ENCODE measurements around the gene FUT6.

Gene FUT6

DNA sequence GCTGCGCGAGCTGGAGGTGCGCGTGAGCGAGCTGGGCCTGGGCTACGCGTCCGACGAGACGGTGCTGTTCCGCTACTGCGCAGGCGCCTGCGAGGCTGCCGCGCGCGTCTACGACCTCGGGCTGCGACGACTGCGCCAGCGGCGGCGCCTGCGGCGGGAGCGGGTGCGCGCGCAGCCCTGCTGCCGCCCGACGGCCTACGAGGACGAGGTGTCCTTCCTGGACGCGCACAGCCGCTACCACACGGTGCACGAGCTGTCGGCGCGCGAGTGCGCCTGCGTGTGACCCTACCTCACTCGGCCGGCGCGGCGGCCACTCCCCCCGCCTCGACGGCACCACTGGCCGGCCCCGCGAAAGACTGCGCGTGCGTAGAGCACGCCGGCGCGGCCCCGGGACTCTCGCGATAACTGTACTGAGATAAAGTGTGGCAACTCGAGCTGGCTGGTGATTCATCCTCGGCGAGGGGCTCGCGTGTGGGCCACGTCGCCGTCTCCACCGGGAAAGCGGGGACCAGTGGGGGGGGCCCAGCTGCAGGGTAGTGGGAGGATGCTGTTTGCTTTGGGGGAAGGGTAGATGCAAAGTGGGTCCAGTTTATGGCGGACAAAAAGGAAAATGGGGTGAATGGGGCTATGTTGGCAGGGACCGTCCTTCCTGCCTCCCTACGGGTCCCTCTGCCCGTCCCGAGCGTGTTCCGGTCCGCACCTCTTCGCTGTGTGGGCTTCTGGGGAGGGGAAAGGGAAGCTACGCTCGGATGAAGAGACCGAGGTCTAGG lies 11.4 kb downstream of the FUT6 start:
- FAIRE-seq = no peak

DNA sequence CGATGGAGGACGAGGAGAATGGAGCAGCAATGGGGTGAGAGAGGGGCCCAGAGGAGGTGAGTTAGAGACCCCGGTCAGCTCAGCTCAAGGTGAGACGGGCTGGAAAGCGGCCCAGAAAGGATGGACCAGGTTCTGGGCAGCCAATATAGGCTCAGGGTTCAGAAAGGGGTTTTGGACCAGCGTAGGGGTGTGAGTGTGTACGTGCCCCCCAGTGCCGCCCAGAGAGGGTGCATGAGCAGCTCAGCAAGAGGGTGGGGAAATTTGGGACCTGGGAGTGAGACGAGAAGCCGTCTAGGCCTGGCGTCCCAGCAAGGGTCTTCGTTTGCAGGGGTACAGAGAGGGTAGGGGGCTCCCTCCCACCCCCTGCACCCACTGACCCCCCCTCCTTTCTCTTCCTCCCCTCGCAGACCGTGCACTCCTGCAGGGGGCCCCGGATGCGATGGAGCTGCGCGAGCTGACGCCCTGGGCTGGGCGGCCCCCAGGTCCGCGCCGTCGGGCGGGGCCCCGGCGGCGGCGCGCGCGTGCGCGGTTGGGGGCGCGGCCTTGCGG lies 12.1 kb downstream of the FUT6 start:
- no peak for FAIRE-seq

- FAIRE-seq = no peak
Measured at GRCh38 chr19:5826531-5827341, 12.8 kb downstream of the FUT6 start.

DNA sequence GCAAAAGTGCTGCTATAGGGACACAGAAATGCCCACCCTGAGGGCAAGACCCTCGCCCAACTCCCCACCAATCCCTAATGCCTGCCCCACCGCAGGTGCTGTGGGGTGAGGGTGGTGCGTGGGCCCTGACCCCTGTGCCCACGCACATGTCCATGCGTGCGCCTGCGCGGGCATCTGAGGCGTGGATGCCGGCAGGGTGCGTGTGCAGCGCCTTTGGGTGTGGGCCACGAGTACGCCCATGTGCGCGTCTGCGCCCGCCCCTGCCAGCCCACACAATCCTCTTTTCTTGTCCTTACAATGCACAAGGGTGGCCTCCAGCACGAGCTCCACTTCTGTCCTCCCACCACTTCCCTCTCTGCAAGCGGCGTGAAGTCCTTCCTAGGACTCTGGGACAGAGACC lies 14.3 kb downstream of the FUT6 start:
- FAIRE-seq = no peak

DNA sequence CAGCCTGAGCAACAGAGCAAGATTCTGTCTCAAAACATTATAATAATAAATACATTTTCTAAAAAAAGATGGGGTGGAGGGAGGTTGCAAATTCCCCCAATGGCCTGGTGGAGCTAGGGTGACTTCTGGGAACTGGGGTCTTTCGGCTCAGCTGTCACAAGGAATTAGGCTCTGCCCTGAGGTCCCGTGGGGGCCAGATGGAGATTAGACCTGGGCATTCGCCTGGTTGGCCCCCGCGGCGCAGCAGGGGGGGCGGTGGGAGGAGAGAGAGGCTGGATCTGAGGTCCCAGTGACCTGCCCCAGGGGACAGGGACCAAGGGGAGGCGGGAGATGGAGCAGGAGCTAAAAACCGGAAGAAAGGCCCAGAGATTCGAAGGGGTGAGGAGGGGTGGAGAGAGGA lies 14.8 kb downstream of the FUT6 start:
- FAIRE-seq = no peak

- no peak for FAIRE-seq
Measured at GRCh38 chr19:5823579-5824281, 15.8 kb downstream of the FUT6 start.

DNA sequence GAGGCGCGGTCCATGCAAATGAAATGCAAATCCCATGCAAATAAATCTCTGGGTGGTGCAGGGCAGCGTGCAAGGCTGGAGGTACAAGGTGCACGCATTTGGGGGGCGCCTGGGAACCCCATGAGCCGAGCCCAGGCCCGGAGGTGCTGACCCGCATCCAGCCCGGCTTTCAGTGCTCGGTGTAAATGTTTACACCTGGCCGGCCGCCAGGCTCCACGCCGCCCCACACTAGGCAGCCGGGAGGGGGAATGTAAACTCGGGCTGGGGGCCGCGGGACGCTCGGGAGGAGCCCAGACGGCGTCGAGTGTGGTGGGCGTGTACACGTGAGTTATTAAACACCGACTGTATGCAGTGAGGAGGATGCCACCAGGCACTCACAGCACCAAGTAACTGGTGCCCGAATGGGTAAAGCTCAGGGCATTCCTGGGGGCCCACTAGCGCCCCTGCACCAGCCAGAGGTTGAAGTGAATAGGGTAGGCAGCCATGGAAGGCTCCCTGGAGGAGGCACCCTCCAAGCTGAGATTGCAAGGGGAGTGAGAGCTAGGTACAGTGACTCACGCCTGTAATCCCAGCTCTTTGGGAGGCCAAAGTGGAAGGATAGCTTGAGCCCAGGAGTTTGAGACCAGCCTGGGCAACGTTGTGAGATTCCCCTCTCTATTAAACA lies 17.2 kb downstream of the FUT6 start:
- FAIRE-seq = no peak

DNA sequence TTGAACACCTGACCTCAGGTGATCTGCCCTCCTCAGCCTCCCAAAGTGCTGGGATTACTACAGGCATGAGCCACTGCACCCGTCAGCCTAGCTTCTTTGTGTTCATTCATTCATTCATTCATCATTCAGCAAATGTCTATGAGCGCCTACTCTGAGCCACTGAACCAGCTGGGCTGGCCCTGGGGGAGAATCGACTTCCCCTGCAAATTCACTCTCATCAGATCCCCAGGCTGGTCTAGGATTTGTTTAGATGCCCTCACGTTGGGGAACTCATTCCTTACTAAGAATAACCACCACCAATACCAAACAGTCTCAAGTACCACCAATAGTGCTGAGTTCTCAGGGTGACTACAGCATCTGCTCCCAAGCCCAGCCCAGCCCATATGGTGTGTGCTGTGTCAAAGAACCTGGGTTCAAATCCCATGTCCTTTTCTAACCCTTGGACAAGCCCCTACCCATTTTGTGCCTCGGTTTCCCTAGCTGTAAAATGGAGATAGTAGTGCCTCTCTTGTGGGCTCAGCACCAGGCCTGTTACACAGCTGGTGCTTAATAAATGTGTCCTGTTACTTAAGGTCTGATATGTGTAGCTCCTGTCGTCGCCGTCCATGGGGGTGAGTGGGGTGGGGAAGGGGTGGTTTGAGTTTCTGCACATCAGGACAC lies 17.9 kb downstream of the FUT6 start:
- FAIRE-seq = no peak

- FAIRE-seq = no peak
Measured at GRCh38 chr19:5820785-5821184, 18.7 kb downstream of the FUT6 start.

GRCh38 chr19:5818594-5818993 lies 20.9 kb downstream of the FUT6 start:
- FAIRE-seq = no peak

DNA sequence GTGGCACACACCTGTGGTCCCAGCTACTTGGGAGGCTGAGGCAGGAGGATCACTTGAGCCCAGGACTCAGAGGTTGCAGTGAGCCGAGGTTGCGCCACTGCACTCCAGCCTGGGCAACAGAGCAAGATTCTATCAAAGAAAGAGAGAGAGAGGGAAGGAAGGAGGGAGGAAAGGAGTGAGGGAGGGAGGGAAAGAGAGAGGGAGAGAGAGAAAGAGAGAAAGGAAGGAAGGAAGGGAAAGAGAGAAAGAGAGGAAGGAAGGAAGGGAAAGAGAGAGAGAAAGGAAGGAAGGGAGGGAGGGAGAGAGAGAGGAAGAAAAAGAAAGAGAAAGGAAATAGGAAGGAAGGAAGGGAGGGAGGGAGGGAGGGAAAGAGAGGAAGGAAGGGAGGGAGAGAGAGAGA lies 22.3 kb downstream of the FUT6 start:
- FAIRE-seq = no peak

DNA sequence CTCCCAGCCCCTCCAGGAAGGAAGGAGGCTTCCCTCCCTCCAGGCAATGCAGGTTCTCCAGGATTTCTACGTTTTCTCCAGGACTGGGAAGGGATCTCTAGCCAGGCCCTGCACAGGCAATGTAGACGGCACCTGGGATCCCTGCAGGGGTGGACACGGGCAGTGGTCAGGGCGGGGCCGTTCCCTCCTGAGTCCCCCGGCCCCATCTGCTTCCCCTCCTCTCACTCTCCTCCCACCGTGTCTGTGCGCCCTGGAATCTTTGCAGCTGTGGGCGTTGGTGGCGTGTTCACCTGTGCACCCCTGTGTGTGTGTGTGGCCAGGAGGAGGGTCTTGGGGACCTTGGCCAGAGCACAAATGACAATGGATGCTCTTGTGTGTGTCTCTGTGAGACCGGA lies 24.7 kb downstream of the FUT6 start:
- no peak for FAIRE-seq

DNA sequence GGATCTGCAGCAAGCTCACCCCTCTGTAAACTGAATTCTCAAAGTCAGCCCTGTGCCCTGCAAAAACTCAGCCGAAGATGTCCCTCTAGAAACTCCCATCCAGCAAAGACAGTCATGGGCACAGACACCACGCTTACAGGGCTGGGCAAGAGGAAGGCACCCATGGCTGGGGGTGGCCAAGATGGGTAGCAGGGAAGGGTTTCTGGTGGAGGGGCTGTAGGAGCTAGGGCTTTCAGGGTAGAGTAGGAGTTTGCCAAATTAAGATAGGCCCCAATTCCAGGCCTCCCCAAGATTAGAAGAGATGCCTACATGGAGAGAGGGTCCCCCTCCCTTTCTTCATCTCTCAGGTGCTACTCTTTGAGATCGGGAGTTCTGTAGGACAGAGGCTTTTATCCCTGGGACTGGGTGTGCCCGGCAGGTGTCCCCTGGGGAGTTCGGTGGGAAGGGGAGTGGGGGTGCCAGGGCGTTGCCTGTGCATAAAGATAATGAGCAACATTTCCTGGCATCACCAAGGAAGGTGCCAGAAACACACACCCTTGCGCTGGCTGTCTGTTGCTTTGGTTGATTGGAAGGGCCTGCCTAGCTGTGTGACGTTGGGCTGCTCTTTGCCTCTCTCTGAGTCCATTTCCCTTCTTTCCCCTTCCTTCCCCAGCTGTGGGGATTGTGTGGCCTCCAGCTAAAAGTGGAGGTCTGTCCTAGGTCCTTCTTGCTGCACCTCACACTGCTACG lies 25.2 kb downstream of the FUT6 start:
- FAIRE-seq = no peak

GRCh38 chr19:5811117-5811516 lies 28.4 kb downstream of the FUT6 start:
- FAIRE-seq = no peak

DNA sequence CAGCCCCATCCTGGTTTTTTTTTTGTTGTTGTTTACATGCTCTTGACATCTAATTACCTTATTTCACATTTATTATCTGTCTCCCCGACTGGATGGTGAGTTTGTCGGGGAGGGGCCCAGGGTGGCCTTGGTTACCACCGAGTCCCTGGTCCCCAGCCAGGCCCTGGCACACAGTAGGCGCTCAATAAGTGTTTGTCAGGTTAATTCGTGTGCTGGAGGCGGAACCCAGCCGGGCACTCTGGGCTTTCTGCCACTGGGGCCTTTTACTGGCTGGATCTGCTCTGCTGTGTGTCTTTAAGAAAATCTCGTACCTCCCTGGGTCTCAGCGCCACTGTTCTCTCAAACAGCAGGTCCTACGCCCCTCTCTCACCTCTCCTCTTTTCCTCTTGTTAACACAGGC lies 30.0 kb downstream of the FUT6 start:
- no peak for FAIRE-seq

- no peak for FAIRE-seq
Measured at GRCh38 chr19:5809053-5809452, 30.4 kb downstream of the FUT6 start.

DNA sequence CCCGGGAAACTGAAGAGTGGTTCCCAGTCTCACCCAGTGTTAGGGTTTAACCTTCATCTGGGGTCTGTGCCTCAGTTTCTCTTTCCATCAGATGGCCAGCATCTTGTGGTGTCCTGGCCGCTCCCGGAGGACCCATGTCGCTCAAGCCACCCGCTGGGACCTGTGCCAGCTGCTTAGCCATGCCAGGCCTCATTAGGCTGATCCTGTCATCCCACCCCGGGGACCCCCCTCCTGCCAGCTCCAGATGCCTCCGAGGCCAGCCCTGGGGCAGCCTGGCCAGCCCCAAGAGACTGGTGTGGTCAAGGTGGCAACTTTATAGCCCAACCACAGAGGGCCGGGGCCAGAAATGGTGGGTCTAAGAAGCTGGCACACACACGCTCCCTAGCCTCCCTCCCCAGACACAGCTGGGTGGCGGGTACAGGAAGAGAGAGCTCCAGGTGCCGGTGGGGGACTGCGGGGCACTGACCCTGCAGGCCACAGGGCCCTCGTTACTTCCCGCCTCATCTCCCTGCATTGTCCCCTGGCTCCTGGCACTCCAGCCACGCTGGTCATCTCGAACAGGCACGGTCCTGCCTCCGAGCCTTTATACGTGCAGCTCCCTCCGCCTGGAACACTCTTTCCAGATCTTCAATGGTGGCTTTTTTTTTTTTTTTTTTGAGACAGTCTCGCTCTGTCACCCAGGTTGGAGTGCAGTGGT lies 31.2 kb downstream of the FUT6 start:
- FAIRE-seq = no peak

GRCh38 chr19:5806905-5807304 lies 32.6 kb downstream of the FUT6 start:
- FAIRE-seq = no peak

DNA sequence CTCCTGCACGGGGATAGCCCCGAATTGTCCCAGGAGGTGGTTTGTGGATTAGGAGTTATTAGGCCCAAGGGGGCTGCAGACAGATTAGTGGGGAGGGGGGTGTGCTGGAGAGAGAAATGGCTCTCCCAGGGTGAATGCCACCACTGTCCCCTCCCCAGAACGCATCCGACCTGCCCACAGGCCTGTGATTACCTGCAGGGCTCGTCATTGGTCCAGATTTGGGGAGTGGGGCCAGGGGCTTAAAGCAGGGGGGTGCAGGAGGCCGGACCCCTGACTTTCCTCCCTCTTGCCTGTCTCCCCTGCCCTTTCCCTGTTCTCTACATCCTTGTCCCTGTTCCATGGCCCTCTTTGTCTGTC lies 33.4 kb downstream of the FUT6 start:
- no peak for FAIRE-seq

- no peak for FAIRE-seq
Measured at GRCh38 chr19:5805462-5806132, 33.9 kb downstream of the FUT6 start.

All from endometrium (tissue), 2 donors.